NCI-H2029 treated with DMSO at 0.1 percent for 48 hours (cell line): ENCODE results near the gene ACTG2.
"Not testable (repeated sequence)": the region's sequence is repeated elsewhere in the genome, so short reads cannot be mapped to it uniquely, and the experiment has no call there.

ENCODE experiments used
- DNase-seq: peaks from one replicate; lab custom pipeline; 2025; lab: John Stamatoyannopoulos, UW

The ACTG2 gene

GRCh38 chr2:73893764-73894474 is 1.1 kb downstream of the ACTG2 start:
- no peak for DNase-seq

GRCh38 chr2:73894475-73894850 is 1.7 kb downstream of the ACTG2 start:
- DNase-seq: no peak

- DNase-seq: no peak
Observed at GRCh38 chr2:73894877-73895276, 2.1 kb downstream of the ACTG2 start.

GRCh38 chr2:73895473-73895872 is 2.7 kb downstream of the ACTG2 start:
- DNase-seq: no peak

- no peak for DNase-seq
Observed at GRCh38 chr2:73896362-73897239, 3.8 kb downstream of the ACTG2 start.

DNA sequence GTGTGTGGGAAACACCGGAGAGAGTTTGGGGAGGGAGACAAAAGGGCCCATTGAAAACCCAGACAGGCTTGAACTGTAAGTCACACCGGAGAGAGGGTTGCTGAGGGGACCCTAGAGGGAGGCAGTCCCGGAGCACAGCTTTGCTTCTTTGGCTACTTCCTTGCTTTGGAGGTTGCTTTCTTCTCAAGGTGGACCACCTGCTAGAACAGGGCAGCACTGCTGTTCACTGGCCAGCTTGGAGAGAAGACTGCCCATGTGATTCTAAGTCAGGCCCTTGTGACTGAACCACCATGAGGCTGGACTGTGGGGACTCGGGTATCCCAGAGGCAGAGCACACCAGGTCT is 4.4 kb downstream of the ACTG2 start:
- no peak for DNase-seq

- no peak for DNase-seq
Observed at GRCh38 chr2:73897934-73898333, 5.1 kb downstream of the ACTG2 start.

DNA sequence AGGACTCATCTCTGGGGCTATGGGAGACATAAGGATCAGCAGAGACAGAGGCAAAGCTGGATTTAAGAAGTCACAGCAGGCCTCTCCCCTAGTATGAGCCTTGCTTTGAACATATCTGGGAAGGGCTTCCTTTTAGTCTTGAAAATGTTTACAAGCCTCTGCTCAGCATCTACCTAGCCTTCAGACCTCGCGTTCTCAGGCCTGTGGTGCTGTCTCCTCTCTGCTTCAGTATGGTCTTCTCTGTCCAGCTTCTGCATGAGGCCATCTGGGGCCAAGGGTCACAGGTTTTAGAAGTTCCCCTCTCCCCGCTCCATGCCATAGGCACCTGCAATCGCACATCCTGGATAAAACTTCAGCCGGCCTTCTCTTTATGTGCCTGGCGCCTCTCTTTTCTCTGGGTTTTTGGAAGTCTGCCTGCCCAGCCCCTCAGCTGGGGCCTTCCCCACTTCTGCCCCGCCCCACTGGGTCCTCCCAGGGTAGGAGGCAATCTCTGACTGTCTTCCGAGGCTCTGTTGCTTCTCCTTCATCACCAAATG is 7.1 kb downstream of the ACTG2 start:
- no peak for DNase-seq

GRCh38 chr2:73901143-73901542 is 8.3 kb downstream of the ACTG2 start:
- no peak for DNase-seq

DNA sequence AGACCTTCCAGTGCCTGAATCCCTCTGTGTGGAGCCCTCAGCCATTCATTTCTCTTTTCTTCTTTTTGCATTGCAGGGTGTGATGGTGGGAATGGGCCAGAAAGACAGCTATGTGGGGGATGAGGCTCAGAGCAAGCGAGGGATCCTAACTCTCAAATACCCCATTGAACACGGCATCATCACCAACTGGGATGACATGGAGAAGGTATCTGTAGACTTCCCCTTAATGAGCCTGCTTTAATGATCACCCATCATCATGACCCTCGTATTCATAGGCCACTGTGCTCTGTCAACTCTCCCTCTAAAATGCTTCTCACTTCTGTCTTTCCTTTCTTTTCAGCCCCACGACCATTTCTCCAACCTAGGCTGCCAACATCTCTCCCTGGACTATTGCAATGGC is 9.5 kb downstream of the ACTG2 start:
- no peak for DNase-seq

DNA sequence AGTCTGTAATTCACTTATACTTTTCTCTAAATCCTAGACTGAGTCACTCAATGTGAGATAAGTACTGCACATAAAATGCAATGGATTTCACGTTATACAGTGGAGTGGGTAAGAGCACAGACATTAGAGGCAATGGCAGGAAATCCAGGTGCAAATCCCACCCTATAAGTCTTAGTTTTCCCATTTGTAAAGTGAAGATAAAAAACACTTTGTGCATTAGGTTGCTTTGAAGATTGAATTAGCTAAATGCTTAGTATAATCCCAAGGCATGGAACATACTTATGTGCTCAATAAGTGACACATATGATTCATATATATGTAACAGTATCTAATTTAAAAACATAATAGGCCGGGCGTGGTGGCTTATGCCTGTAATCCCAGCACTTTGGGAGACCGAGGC is 10.5 kb downstream of the ACTG2 start:
- no peak for DNase-seq

DNA sequence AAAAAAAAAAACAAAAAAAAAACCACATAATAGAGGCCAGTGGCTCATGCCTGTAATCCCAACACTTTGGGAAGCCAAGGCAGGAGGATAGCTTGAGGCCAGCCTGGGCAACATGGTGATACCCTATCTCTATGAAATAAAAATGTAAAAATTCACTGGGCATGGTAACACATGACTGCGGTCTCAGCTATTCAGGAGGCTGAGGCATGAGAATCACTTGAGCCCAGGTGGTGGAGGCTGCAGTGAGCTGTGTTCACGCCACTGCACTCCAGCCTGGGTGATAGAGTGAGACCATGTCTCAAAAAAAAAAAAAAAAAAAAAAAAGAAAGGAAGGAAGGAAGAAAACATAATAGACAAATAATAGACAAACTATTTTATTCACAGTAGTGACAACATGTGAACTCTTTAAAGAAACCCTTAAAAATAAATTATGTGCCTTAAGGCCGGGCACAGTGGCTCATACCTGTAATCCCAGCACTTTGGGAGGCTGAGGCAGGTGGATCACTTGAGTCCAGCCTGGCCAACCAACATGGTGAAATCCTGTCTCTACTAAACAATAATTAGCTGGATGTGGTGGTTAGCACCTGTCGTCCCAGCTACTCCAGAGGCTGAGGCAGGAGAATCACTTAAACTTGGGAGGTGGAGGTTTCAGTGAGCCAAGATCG is 11.3 kb downstream of the ACTG2 start:
- DNase-seq: not testable (repeated sequence)

GRCh38 chr2:73904952-73905351 is 12.1 kb downstream of the ACTG2 start:
- no peak for DNase-seq

- no peak for DNase-seq
Observed at GRCh38 chr2:73906847-73907505, 14.2 kb downstream of the ACTG2 start.

DNA sequence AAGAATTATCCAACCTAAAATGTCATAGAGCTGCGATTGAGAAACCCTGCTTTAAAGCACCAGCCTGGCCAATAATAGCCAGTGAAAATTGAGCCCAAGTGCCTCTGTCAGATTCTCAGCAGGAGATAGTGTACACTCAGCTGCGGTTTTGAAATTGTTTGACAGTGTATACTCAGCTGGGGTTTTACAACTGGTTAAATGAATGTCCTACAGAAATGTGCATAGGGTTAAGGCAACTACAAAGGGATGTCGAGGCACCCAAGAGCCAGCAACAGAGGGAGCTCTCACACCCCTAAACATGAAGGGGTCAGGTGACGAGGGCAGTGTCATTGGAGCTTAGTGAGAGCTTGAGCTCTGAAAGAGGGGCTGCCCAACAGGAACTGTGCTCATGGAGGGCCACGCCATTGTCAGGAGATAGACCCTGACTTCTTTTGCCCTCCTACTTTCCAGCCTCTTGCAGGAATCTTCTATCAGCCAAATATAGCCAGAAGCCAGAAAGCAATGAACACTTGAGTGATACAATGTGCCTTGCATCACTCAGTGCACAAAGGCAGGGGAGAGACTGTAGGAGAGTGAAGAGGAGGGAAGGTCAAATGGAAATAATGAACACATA is 15.1 kb downstream of the ACTG2 start:
- peak; percentile 48 for DNase-seq

GRCh38 chr2:73908689-73909652 is 16.2 kb downstream of the ACTG2 start:
- DNase-seq: no peak

GRCh38 chr2:73910873-73911547 is 18.2 kb downstream of the ACTG2 start:
- DNase-seq: no peak

- DNase-seq: no peak
Observed at GRCh38 chr2:73911548-73912208, 18.9 kb downstream of the ACTG2 start.

DNA sequence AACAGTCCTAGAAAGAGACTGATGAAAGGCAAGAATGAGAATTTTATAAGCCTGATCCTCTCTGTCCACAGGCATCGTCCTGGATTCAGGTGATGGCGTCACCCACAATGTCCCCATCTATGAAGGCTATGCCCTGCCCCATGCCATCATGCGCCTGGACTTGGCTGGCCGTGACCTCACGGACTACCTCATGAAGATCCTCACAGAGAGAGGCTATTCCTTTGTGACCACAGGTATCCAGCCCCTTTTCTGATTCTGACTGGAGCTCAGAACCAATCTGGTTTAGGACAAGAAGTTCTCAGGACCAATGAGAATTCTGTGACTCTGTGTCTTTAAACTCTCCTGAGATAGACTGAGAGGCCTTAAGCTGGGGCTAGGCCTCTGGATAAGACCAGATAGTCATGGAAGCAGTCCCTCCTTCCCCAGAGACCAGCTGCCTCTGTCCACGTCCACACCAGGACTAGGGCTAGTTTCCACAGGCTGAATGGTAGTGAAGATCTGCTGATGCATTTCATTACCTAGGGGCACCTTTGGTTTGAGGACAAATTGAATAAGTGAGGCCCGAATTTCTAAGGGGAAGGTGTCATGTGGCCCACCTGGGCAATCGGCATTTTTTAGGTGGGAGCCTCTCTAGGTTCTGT is 20.7 kb downstream of the ACTG2 start:
- no peak for DNase-seq
